ENCODE data around the gene KCNH1. TPM values are rescaled to one million over a fixed set of nuclear protein-coding genes. Genes with fewer than 3 reads are reported as not detected.

Gene KCNH1
- total RNA-seq, 6 experiments from 2014 or later, result 0.90 to 1.8 (median 1.5) TPM

DNA sequence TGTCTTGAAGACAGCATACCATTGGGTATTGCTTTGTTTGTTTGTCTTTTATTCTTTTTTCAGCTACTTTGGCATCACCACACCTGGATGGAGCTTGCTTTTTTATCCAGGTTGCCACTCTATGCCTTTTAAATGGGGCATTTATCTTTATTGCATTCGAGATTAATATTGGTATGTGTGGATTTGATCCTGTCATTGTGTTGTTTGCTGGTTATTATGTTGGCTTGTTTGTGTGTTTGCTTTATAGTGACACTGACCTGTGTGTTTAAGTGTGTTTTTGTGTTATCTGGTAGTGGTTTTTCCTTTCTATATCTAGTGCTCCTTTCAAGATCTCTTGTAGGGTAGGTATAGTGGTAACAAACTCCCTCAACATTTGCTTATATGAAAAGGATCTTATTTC is 24.9 kb upstream of the KCNH1 start:
- Mint-ChIP-seq H3K36me3 (ENCODE audit: low read depth) (peaks cover 7% of the 10 kb centered on the region; the same call in 1 of the 2 replicates), H3K9me3 (peaks cover 16% of the 10 kb centered on the region), H3K4me1 (ENCODE audit: low read depth) (peaks cover 6% of the 10 kb centered on the region)

GRCh38 chr1:211155040-211155439 is 21.1 kb upstream of the KCNH1 start:
- H3K27ac Mint-ChIP-seq, result no peak overlapping the region
- peaks cover 16% of the 10 kb centered on the region for H3K9me3 Mint-ChIP-seq
- H3K4me1 Mint-ChIP-seq (ENCODE audit: low read depth), result peaks cover 6% of the 10 kb centered on the region
- no peak overlapping the region for H3K4me3 Mint-ChIP-seq
- DNase-seq, result no peak
- peaks cover 7% of the 10 kb centered on the region; the same call in 1 of the 2 replicates for H3K36me3 Mint-ChIP-seq (ENCODE audit: low read depth)
- no peak for TF ChIP-seq CTCF (IDR thresholded peaks at IDR 0.05)
- peaks cover 9% of the 10 kb centered on the region for H3K27me3 Mint-ChIP-seq (ENCODE audit: insufficient read depth)

More for the DNA sequence above, 24.9 kb upstream of the KCNH1 start:
- TF ChIP-seq CTCF (IDR thresholded peaks at IDR 0.05), result no peak
- Mint-ChIP-seq H3K27me3 (ENCODE audit: insufficient read depth) (peaks cover 8% of the 10 kb centered on the region), H3K27ac (no peak overlapping the region), H3K4me3 (no peak overlapping the region)
- DNase-seq, result no peak

- Mint-ChIP-seq H3K4me1 (ENCODE audit: low read depth) (peaks cover 6% of the 10 kb centered on the region), H3K4me3 (no peak overlapping the region), H3K27ac (no peak overlapping the region), H3K27me3 (ENCODE audit: insufficient read depth) (peaks cover 9% of the 10 kb centered on the region), H3K9me3 (peaks cover 16% of the 10 kb centered on the region), H3K36me3 (ENCODE audit: low read depth) (peaks cover 7% of the 10 kb centered on the region; the same call in 1 of the 2 replicates)
- TF ChIP-seq CTCF (IDR thresholded peaks at IDR 0.05), result no peak
- no peak for DNase-seq
Measured at GRCh38 chr1:211153932-211154331, 20.0 kb upstream of the KCNH1 start.

DNA sequence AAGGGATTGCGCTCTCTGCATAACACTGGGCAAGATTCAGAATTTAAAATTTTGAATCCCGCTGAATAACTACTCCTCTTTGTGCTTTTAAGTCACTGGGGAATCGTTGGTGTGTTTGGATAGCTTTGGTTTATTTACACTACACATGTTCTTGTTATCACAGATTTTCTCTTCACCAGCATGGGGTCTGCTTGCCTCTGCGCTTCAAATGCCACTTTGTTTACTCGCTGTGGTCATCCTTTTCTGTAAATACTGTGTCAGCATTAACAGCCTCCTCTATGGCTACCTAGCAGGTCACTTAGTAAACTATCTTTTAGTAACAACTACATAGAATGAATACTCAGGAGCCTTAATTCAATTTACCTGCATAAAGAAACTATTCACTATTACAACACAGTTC is 14.4 kb upstream of the KCNH1 start:
- H3K27me3 Mint-ChIP-seq (ENCODE audit: insufficient read depth), result peaks cover 2% of the 10 kb centered on the region
- no peak overlapping the region for H3K4me3 Mint-ChIP-seq

GRCh38 chr1:211145944-211146343 is 12.0 kb upstream of the KCNH1 start:
- Mint-ChIP-seq H3K4me3 (no peak overlapping the region), H3K9me3 (no peaks in the 10 kb centered on the region), H3K27me3 (ENCODE audit: insufficient read depth) (peaks cover 2% of the 10 kb centered on the region), H3K36me3 (ENCODE audit: low read depth) (no peaks in the 10 kb centered on the region), H3K27ac (no peak overlapping the region), H3K4me1 (ENCODE audit: low read depth) (no peaks in the 10 kb centered on the region; the same call in 1 of the 2 replicates)
- DNase-seq, result no peak
- TF ChIP-seq CTCF (IDR thresholded peaks at IDR 0.05), result no peak

More for the DNA sequence above, 14.4 kb upstream of the KCNH1 start:
- DNase-seq, result no peak
- Mint-ChIP-seq H3K4me1 (ENCODE audit: low read depth) (no peaks in the 10 kb centered on the region; the same call in 1 of the 2 replicates), H3K36me3 (ENCODE audit: low read depth) (no peaks in the 10 kb centered on the region), H3K27ac (no peak overlapping the region), H3K9me3 (no peaks in the 10 kb centered on the region)
- no peak for TF ChIP-seq CTCF (IDR thresholded peaks at IDR 0.05)

Measured in HFFc6 (cell line).